GM18909 (cell line): ENCODE results near the gene CDH10.

Experiments used
- ATAC-seq: cut with Tn5 transposase; IDR thresholded peaks from one replicate; pipeline ENCODE4 v1.9.1; 2021; ENCODE audit warnings: mild to moderate bottlenecking; ENCODE audit not compliant: unreplicated experiment, poor library complexity

Gene CDH10

DNA sequence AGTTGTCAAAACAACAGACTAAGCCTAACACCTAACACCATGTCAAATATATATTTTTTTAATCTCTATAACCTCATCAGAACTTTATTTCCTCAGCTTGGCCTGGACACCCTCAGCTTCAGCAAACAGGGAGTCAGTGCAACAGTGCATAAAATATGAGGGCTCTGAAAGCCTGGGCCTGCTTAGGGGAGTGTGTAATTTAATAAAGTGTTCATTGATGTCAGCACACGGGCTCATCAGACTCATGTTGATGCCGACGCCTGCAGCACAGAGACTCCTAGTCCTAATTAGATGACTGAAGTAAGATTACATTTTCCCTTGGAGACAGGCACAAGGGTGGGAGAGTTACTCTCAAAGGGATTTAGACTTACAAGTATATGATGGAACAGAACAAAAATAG lies 37.8 kb downstream of the CDH10 start:
- ATAC-seq: no peak

GRCh38 chr5:24602188-24602587 lies 42.6 kb downstream of the CDH10 start:
- no peak for ATAC-seq

GRCh38 chr5:24598956-24599355 lies 45.8 kb downstream of the CDH10 start:
- ATAC-seq: no peak

DNA sequence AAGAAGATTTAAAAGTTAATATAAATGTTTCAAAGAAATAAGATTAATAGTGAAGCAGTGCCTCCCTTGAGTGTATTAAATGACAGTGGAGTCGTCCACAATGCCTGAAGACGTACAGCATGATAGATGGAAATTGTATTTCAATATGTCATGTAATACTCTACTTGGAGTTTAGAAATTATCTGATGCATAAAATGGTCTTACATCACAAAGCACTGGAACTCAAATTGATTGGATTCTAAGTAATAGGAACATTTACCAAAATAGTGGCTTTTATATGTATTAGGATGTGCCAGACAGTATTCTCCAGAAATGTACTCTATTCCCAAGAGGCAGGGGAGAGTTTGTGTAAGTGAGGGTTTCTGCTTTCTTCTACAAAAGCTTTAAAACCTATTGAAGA lies 49.4 kb downstream of the CDH10 start:
- no peak for ATAC-seq

DNA sequence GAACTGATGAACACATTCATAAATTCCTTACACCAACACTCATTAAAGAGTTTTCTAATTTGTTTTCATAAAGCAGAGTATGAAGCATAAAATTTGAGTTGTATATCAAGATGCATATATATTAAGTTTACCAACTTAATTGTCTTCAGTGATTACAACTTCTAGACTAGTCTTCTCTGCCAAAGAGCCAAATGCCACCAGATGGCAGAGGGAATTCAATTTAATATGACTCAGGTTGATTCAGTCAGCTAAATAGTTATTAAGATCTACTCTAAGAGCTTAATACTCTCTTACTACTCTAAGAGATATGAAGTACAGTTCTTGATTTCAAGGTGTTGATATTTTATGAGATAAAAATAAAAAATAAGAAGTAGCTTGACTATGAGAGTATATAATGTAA lies 53.4 kb downstream of the CDH10 start:
- ATAC-seq: no peak

GRCh38 chr5:24589566-24589965 lies 55.2 kb downstream of the CDH10 start:
- ATAC-seq: no peak

- ATAC-seq: no peak
Observed at GRCh38 chr5:24585751-24586150, 59.0 kb downstream of the CDH10 start.

DNA sequence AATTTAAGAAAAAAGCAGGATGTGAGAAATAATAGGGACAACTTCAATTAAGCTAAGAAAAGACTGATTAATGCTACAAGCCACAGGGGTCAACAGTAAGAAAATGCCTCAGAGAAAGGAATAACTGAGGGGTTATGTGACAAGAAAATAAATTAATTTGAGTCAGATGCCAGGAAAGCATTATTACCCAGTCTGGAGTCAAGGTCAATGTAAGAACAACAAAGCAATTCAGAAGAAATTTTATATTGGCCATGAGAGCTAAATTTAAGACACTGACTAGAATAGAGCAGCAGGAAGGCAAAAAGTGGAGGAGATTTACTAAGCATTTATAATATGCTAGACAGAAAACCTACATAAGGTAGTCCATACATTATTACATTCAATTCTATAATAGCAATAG lies 73.5 kb downstream of the CDH10 start:
- ATAC-seq: no peak

DNA sequence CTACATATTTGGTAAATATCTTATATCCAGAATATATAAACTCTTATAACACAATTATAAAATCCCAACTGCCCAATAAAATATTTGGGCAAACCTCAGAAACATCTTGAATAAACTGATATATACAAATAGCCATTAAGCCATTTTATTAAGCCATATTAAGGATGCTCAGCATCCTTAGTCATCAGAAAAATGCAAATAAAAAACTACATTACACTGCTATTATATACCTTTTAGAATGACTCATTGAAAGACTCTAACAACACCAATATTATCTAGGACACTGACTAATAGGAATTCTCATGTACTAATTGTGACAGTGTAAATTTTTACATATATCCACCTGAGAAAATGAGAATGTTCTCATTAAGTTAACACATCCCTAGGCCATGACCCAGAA lies 77.8 kb downstream of the CDH10 start:
- no peak for ATAC-seq

GRCh38 chr5:24555229-24555628 lies 89.5 kb downstream of the CDH10 start:
- ATAC-seq: no peak

DNA sequence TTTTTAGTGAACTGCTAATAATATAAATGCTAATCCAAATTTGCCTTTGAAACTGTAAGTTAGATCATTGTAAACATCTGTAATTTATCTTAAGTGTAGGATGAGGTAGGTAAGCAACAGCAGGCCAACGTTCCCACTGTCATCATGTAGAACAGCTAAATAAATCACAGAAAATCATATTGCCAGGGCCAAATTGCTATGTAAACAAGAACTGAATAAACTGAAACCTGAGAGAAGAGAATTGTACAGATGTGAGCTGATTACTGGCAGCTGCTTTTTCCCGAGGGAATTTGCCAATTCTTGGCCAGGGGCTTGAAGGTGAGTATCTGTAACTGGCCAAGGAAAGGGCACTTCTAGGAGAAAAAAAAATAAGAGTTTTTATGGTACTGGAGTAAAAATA lies 97.6 kb downstream of the CDH10 start:
- no peak for ATAC-seq

GRCh38 chr5:24539613-24540012 lies 105.2 kb downstream of the CDH10 start:
- no peak for ATAC-seq

DNA sequence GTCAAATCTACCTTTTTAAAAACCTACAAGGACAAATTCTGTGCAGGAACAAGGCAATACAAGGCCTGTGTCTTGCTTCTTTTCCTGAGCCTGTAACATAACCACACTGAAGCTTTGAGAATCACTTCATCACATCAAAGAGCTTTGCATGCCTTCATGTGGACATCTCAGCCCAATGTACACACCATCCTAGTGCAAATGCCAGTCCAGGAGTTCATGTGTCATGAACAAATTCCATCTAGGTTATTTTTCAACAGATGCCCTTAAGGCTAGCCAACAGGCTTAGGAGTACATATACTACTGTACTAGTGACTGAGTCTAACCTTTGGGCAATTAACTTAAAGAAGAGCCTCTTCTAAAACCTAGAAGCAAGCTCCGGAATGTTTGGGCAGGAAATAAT lies 106.4 kb downstream of the CDH10 start:
- ATAC-seq: no peak

GRCh38 chr5:24535646-24536045 lies 109.1 kb downstream of the CDH10 start:
- ATAC-seq: no peak

GRCh38 chr5:24530906-24531305 lies 113.9 kb downstream of the CDH10 start:
- ATAC-seq: no peak

GRCh38 chr5:24525414-24525813 lies 119.4 kb downstream of the CDH10 start:
- no peak for ATAC-seq

- ATAC-seq: no peak
Observed at GRCh38 chr5:24512423-24512822, 132.4 kb downstream of the CDH10 start.

- ATAC-seq: no peak
Observed at GRCh38 chr5:24510523-24510988, 134.2 kb downstream of the CDH10 start.

DNA sequence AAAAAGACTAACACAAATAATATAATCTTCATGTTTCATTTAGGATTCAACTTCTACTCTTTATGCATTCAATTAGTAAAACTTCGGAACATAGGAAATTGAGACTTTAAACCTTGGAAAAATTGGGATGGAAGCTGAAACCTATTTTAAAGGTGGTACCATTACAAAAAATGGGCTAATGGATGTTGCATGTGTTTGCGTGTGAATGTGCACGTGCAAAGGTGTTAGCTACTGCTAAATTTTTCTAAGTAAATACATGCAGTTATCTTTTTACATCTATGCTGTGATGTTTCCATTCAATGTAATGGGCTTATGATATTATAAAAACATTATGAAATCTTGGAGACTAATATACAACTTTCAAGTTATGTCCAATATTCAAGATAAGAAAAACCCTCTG lies 134.8 kb downstream of the CDH10 start:
- no peak for ATAC-seq

DNA sequence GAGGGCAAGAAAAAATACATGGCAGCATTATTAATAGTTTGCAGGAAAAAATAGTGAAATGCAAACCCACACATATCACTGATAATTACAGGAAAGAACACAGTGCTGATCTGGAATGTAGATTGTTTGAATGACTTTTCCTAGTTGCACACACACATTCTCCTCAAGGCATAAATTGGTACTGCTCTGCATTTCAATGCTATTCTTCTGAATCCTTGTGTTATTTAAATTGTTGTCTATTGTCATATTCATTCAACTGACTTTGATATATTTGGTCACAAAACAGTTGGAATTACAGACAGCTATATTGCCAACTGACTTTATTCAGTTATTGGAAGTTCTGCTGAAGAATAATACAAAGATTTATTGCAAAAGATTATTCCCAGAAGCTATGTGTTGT lies 139.5 kb downstream of the CDH10 start:
- ATAC-seq: no peak

GRCh38 chr5:24497591-24498157 lies 147.1 kb downstream of the CDH10 start:
- no peak for ATAC-seq

GRCh38 chr5:24497145-24497544 lies 147.6 kb downstream of the CDH10 start:
- ATAC-seq: no peak

DNA sequence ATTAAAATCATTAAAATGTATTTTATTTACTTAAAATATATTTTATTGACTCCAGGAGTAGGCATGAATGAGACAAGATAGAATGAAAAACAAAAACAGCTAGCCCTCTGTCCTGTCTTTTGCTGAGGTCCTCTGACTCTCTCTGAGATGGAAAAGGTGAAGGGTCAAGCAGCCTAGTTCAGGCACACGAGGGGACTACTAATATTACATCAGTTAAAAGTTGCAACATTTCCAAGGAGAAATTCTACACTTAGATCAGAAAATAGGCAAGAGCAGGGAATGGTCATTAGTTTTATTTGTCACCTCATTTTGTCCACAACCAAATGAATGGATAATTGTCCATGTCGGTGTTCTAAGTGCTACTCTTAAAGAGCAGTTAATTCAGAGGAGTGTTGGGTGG lies 148.5 kb downstream of the CDH10 start:
- ATAC-seq: no peak
